Osteoblast (primary cell): ENCODE measurements around the gene CALD1. TPM values are rescaled to one million over a fixed set of nuclear protein-coding genes. Genes with fewer than 3 reads are reported as not detected.
A peak's percentile ranks its signal among the peaks of the same experiment; 100 is the strongest.

Source experiments
- DNase-seq: peaks from one replicate; pipeline ENCODE4 v3.0.0; 2011; ENCODE audit warnings: low spot score, mixed read lengths; ENCODE audit not compliant: insufficient read length; ENCODE audit errors: missing footprints
- H2AFZ ChIP-seq: 2 replicates; pipeline ENCODE4 v1.6.0; 2011; ENCODE audit warnings: mild to moderate bottlenecking, low read length
- H3K27ac ChIP-seq: 2 replicates; pipeline ENCODE4 v1.5.1; 2011; ENCODE audit warnings: mild to moderate bottlenecking, low read depth, low read length, moderate library complexity
- H3K27me3 ChIP-seq: 2 replicates; pipeline ENCODE4 v1.6.0; 2012; ENCODE audit warnings: mild to moderate bottlenecking, control low read depth, inconsistent platforms, low read length, moderate library complexity; ENCODE audit not compliant: insufficient read depth
- H3K36me3 ChIP-seq: 2 replicates; pipeline ENCODE4 v1.5.1; 2011; ENCODE audit warnings: mild to moderate bottlenecking, low read length, control low read depth, moderate library complexity; ENCODE audit not compliant: insufficient read depth
- H3K4me1 ChIP-seq: 2 replicates; pipeline ENCODE4 v1.5.1; 2011; ENCODE audit warnings: mild to moderate bottlenecking, low read length, control low read depth, moderate library complexity; ENCODE audit not compliant: insufficient read depth
- H3K4me2 ChIP-seq: 2 replicates; pipeline ENCODE4 v1.6.0; 2011; ENCODE audit warnings: mild to moderate bottlenecking, low read length; ENCODE audit not compliant: insufficient read depth
- H3K4me3 ChIP-seq: fragments of 200-600 bp; sonication (generic); 3 replicates; pipeline ENCODE4 v1.5.1; 2012; ENCODE audit warnings: mild to moderate bottlenecking, low read length, inconsistent platforms; ENCODE audit not compliant: insufficient read depth
- H3K79me2 ChIP-seq: 2 replicates; pipeline ENCODE4 v1.6.0; 2012; ENCODE audit warnings: mild to moderate bottlenecking, low read length, control low read depth, inconsistent platforms; ENCODE audit not compliant: insufficient read depth
- H3K9me3 ChIP-seq: 2 replicates; pipeline ENCODE4 v1.5.1; 2011; ENCODE audit warnings: low read depth, low read length, control low read depth
- H4K20me1 ChIP-seq: 2 replicates; pipeline ENCODE4 v1.6.0; 2012; ENCODE audit warnings: mild to moderate bottlenecking, low read length, control low read depth; ENCODE audit not compliant: insufficient read depth
- CTCF ChIP-seq: IDR thresholded peaks from 2 replicates; pipeline ENCODE4 v1.5.1; 2011; ENCODE audit warnings: mild to moderate bottlenecking, low read depth, low read length, moderate library complexity; ENCODE audit errors: extremely low read depth
- total RNA-seq: library from RNA; depleted of rRNA; stranded (reverse); fragments of >200 nt; gene quantifications from 2 replicates; pipeline ENCODE4 v1.2.3, GENCODE V29; 2012

CALD1 gene
- total RNA-seq, 1 donor: 1,123 TPM

GRCh38 chr7:134814730-134815364 lies 35.4 kb downstream of the CALD1 start:
- H3K27me3 ChIP-seq: no peaks in the 10 kb centered on the region
- peak overlapping the region; percentile 43 for H3K27ac ChIP-seq
- DNase-seq: no peak
- peaks cover 91% of the 10 kb centered on the region for H3K36me3 ChIP-seq
- TF ChIP-seq CTCF: no peak
- H3K4me1 ChIP-seq: peaks cover 58% of the 10 kb centered on the region
- peak overlapping the region; percentile 1 for H3K4me2 ChIP-seq
- peaks cover 100% of the 10 kb centered on the region for H3K79me2 ChIP-seq
- peaks cover 88% of the 10 kb centered on the region for H4K20me1 ChIP-seq
- no peak overlapping the region for H2AFZ ChIP-seq
- no peak overlapping the region for H3K4me3 ChIP-seq
- H3K9me3 ChIP-seq: no peaks in the 10 kb centered on the region

DNA sequence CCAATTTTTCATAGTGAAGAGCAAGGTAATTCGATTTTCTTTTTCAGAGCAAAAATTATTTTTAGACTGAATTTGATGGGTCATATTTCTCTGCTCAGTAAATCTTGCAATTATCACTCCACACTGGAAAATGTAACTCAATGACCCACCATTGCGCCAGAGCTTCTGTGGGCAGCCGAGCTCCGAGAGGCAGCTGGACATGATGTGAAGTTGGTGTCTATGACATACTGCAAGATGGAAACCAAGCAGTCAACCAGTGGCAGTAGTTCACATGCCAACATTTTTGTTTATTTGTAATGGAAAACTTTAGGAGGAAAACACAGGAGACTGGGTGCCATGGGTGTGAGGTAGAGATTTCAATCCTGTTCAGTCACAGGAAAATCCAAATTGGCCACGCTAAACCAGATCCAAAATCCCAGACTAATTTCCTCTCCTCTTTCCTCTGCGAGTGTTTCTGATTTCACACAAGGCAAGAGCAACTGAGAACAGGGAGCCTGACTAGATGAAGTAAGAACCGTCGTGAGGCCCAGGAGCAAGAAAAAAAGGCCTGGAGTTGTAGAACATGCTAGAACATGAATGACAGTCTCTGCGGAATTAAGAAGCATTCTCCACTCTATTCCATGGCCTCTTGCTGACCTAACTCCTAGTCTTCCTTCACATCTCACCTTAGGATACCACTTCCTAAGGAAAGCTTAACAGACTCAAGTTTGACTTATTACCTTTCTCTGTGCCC lies 39.3 kb downstream of the CALD1 start:
- H3K9me3 ChIP-seq: no peaks in the 10 kb centered on the region
- DNase-seq: no peak
- no peak for TF ChIP-seq CTCF
- H3K79me2 ChIP-seq: peaks cover 93% of the 10 kb centered on the region
- H2AFZ ChIP-seq: no peak overlapping the region
- peaks cover 81% of the 10 kb centered on the region for H3K36me3 ChIP-seq
- no peaks in the 10 kb centered on the region for H3K27me3 ChIP-seq
- H3K27ac ChIP-seq: peak overlapping the region; percentile 25
- peaks cover 36% of the 10 kb centered on the region for H3K4me1 ChIP-seq
- H4K20me1 ChIP-seq: peaks cover 68% of the 10 kb centered on the region
- no peak overlapping the region for H3K4me2 ChIP-seq
- H3K4me3 ChIP-seq: no peak overlapping the region

- no peaks in the 10 kb centered on the region for H3K27me3 ChIP-seq
- no peak overlapping the region for H3K4me2 ChIP-seq
- peaks cover 93% of the 10 kb centered on the region for H3K79me2 ChIP-seq
- no peaks in the 10 kb centered on the region for H3K9me3 ChIP-seq
- peaks cover 77% of the 10 kb centered on the region for H3K36me3 ChIP-seq
- peaks cover 36% of the 10 kb centered on the region for H3K4me1 ChIP-seq
- peak overlapping the region; percentile 25 for H3K27ac ChIP-seq
- peaks cover 63% of the 10 kb centered on the region for H4K20me1 ChIP-seq
- TF ChIP-seq CTCF: no peak
- no peak overlapping the region for H3K4me3 ChIP-seq
- no peak for DNase-seq
- no peak overlapping the region for H2AFZ ChIP-seq
Measured at GRCh38 chr7:134819401-134819800, 40.0 kb downstream of the CALD1 start.

- Histone ChIP-seq H3K27me3 (no peaks in the 10 kb centered on the region), H4K20me1 (peaks cover 55% of the 10 kb centered on the region), H3K4me3 (no peak overlapping the region), H3K4me2 (no peak overlapping the region), H3K36me3 (peaks cover 68% of the 10 kb centered on the region), H3K27ac (peak overlapping the region; percentile 35), H3K4me1 (peaks cover 36% of the 10 kb centered on the region), H3K79me2 (peaks cover 93% of the 10 kb centered on the region), H3K9me3 (no peaks in the 10 kb centered on the region), H2AFZ (no peak overlapping the region)
- TF ChIP-seq CTCF: no peak
- DNase-seq: no peak
Measured at GRCh38 chr7:134820295-134820694, 40.9 kb downstream of the CALD1 start.
